HL-60 (cell line): Measurements from ENCODE around the gene ACOT12.

Experiments
- CTCF ChIP-seq: IDR thresholded peaks from one replicate; pipeline ENCODE4 v1.5.1; 2011; ENCODE audit warnings: low read length, control low read depth, inconsistent platforms; ENCODE audit not compliant: insufficient read depth
- GABPA ChIP-seq: IDR thresholded peaks from 2 replicates; pipeline ENCODE4 v1.6.1; 2012; ENCODE audit warnings: low read depth
- POLR2AphosphoS5 ChIP-seq: IDR thresholded peaks from 2 replicates; pipeline ENCODE4 v1.6.1; 2012; ENCODE audit warnings: low read depth
- REST ChIP-seq: IDR thresholded peaks from 2 replicates; pipeline ENCODE4 v1.6.1; 2012; ENCODE audit warnings: low read depth; ENCODE audit not compliant: insufficient replicate concordance

GRCh38 chr5:81429985-81430384, 36.1 kb upstream of the ACOT12 start:
- no peak for TF ChIP-seq REST
- no peak for TF ChIP-seq CTCF
- no peak for TF ChIP-seq POLR2AphosphoS5
- TF ChIP-seq GABPA = no peak
